ENCODE data around the gene KIAA0319L. TPM values are rescaled to one million over a fixed set of nuclear protein-coding genes. Genes with fewer than 3 reads are reported as not detected.

KIAA0319L gene
- total RNA-seq, 1 experiment from 2014 or later: 60.0 TPM

DNA sequence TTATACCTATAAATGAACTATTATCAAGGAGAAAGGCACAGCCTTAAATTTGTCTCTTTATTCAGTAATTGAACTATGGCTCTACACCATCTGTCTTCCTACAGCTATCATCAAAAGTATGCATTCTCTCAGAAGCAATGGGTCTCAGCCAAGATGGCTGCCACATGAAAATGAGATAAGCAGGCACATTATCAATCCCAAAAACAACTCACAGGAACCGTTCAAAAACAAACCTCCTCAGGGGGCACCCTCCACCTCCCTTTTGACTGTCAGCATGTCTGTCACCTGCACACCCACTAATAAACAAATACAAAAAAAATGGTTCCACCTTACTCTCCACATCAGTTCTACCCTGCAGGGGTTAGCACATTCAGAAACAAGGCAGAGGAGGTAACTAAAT, 23.6 kb downstream of the KIAA0319L start:
- intact Hi-C loops (cut with micrococcal nuclease; ENCODE audit: unreplicated experiment): no loop called here
- ATAC-seq: no peak

DNA sequence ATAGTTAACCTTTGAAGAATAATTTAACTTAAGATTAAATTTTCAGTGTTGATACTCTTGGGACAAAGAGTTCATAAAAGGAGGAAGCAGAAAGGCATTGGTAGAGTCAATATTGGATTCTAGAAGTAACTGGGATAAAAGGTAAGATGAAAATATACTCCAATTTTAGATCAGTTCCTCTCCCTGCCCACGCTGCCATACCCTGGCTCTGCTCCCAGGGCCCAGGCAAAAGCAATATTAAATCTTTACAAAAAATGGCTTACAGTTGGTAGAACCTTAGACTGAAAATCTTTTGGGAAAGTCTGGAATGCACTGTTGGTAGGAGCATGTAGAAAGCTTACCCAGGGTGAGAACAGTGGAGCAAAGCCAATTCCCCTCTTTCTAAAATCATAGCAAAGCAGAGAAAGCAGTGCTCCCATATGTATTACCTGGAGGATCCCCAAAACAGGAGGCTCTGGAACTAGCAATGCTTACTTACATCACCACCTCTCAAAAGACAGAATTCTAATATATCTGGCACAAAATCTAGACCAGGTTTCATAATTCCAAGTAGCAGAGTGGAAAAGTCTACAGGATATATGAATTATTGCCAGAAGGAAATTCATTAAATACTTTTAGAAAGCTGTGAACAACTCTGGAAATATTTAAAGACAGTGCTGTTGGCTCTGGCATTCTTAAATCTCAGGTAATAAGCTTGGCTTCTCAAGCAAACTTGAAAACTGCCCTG, 24.5 kb downstream of the KIAA0319L start:
- no peak for TF ChIP-seq TCF7L2 (IDR thresholded peaks at IDR 0.05; ENCODE audit: low read depth, low read length)
- no peak for TF ChIP-seq SIN3A (IDR thresholded peaks at IDR 0.05; ENCODE audit: borderline replicate concordance, insufficient read depth, low read depth, low read length)
- TF ChIP-seq, protein P1, sequence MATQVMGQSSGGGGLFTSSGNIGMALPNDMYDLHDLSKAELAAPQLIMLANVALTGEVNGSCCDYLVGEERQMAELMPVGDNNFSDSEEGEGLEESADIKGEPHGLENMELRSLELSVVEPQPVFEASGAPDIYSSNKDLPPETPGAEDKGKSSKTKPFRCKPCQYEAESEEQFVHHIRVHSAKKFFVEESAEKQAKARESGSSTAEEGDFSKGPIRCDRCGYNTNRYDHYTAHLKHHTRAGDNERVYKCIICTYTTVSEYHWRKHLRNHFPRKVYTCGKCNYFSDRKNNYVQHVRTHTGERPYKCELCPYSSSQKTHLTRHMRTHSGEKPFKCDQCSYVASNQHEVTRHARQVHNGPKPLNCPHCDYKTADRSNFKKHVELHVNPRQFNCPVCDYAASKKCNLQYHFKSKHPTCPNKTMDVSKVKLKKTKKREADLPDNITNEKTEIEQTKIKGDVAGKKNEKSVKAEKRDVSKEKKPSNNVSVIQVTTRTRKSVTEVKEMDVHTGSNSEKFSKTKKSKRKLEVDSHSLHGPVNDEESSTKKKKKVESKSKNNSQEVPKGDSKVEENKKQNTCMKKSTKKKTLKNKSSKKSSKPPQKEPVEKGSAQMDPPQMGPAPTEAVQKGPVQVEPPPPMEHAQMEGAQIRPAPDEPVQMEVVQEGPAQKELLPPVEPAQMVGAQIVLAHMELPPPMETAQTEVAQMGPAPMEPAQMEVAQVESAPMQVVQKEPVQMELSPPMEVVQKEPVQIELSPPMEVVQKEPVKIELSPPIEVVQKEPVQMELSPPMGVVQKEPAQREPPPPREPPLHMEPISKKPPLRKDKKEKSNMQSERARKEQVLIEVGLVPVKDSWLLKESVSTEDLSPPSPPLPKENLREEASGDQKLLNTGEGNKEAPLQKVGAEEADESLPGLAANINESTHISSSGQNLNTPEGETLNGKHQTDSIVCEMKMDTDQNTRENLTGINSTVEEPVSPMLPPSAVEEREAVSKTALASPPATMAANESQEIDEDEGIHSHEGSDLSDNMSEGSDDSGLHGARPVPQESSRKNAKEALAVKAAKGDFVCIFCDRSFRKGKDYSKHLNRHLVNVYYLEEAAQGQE (IDR thresholded peaks at IDR 0.05; ENCODE audit: insufficient read depth in 1 of 2, low read depth in 2 of 2, low read length in 1 of 2): no peak
- TF ChIP-seq, protein P2, sequence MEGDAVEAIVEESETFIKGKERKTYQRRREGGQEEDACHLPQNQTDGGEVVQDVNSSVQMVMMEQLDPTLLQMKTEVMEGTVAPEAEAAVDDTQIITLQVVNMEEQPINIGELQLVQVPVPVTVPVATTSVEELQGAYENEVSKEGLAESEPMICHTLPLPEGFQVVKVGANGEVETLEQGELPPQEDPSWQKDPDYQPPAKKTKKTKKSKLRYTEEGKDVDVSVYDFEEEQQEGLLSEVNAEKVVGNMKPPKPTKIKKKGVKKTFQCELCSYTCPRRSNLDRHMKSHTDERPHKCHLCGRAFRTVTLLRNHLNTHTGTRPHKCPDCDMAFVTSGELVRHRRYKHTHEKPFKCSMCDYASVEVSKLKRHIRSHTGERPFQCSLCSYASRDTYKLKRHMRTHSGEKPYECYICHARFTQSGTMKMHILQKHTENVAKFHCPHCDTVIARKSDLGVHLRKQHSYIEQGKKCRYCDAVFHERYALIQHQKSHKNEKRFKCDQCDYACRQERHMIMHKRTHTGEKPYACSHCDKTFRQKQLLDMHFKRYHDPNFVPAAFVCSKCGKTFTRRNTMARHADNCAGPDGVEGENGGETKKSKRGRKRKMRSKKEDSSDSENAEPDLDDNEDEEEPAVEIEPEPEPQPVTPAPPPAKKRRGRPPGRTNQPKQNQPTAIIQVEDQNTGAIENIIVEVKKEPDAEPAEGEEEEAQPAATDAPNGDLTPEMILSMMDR (IDR thresholded peaks at IDR 0.05): no peak
- no peak for TF ChIP-seq POLR2AphosphoS5 (IDR thresholded peaks at IDR 0.05; ENCODE audit: low read depth, low read length)
- ChIA-PET POLR2A (no interaction called here), CTCF (no interaction called here)
- intact Hi-C loops (cut with micrococcal nuclease; ENCODE audit: unreplicated experiment) (no loop called here), in situ Hi-C loops (cut with HindIII; ENCODE audit: low pct_unique_long_range_greater_than_20kb, low sequenced_read_pairs) (no loop called here)
- H3K27me3 ChIP-seq (ENCODE audit: control insufficient read depth, insufficient read depth, low read length): no peaks in the 10 kb centered on the region
- no peak for ATAC-seq
- no peaks in the 10 kb centered on the region for H3K36me3 ChIP-seq (ENCODE audit: control insufficient read depth, insufficient read depth, low read length)
- H3K4me1 ChIP-seq (ENCODE audit: control insufficient read depth, insufficient read depth, low read length): no peaks in the 10 kb centered on the region
- peaks cover 11% of the 10 kb centered on the region; the same call in 1 of the 2 replicates for H3K9me3 ChIP-seq (ENCODE audit: control insufficient read depth, insufficient read depth, low read depth, low read length)
- BruUV-seq (replicated peaks): no TSS peak
- no peak overlapping the region for H3K27ac ChIP-seq (ENCODE audit: low read length)
- DNase-seq (ENCODE audit: low read depth, low spot score): no peak
- no peak overlapping the region for H3K4me3 ChIP-seq (ENCODE audit: low read depth in 2 of 2, low read length in 2 of 2)

More for the DNA sequence above, 23.6 kb downstream of the KIAA0319L start:
- in situ Hi-C loops (cut with HindIII; ENCODE audit: low pct_unique_long_range_greater_than_20kb, low sequenced_read_pairs): no loop called here
- POLR2A ChIA-PET: no interaction called here
- DNase-seq (ENCODE audit: low read depth, low spot score): no peak
- Histone ChIP-seq H3K27ac (ENCODE audit: low read length) (no peak overlapping the region), H3K27me3 (ENCODE audit: control insufficient read depth, insufficient read depth, low read length) (no peaks in the 10 kb centered on the region), H3K4me3 (ENCODE audit: low read depth in 2 of 2, low read length in 2 of 2) (no peak overlapping the region), H3K36me3 (ENCODE audit: control insufficient read depth, insufficient read depth, low read length) (no peaks in the 10 kb centered on the region), H3K4me1 (ENCODE audit: control insufficient read depth, insufficient read depth, low read length) (no peaks in the 10 kb centered on the region), H3K9me3 (ENCODE audit: control insufficient read depth, insufficient read depth, low read depth, low read length) (peaks cover 11% of the 10 kb centered on the region; the same call in 1 of the 2 replicates)
- BruUV-seq (replicated peaks): no TSS peak
- CTCF ChIA-PET: no interaction called here
- TF ChIP-seq, protein P2 (IDR thresholded peaks at IDR 0.05): no peak
- TF ChIP-seq SIN3A (IDR thresholded peaks at IDR 0.05; ENCODE audit: borderline replicate concordance, insufficient read depth, low read depth, low read length): no peak
- TF ChIP-seq TCF7L2 (IDR thresholded peaks at IDR 0.05; ENCODE audit: low read depth, low read length): no peak
- TF ChIP-seq POLR2AphosphoS5 (IDR thresholded peaks at IDR 0.05; ENCODE audit: low read depth, low read length): no peak
- TF ChIP-seq, protein P1 (IDR thresholded peaks at IDR 0.05; ENCODE audit: insufficient read depth in 1 of 2, low read depth in 2 of 2, low read length in 1 of 2): no peak

All from Panc1 (cell line).